Hindlimb muscle (tissue), 1 donor: Measurements from ENCODE around the gene PSMB10. TPM values are rescaled to one million over a fixed set of nuclear protein-coding genes. Genes with fewer than 3 reads are reported as not detected.
"Not testable (repeated sequence)": the region's sequence is repeated elsewhere in the genome, so short reads cannot be mapped to it uniquely, and the experiment has no call there.

Experiments
- DNase-seq: peaks from one replicate; pipeline ENCODE4 v3.0.0-alpha.2; 2013
- polyA plus RNA-seq: library from polyadenylated mRNA; unstranded; fragments of 120-200 nt; gene quantifications from one replicate; pipeline ENCODE4 v1.2.1, GENCODE V29; 2013; ENCODE audit not compliant: insufficient read length

PSMB10 gene
- polyA plus RNA-seq, 1 donor, result 33.5 TPM

DNA sequence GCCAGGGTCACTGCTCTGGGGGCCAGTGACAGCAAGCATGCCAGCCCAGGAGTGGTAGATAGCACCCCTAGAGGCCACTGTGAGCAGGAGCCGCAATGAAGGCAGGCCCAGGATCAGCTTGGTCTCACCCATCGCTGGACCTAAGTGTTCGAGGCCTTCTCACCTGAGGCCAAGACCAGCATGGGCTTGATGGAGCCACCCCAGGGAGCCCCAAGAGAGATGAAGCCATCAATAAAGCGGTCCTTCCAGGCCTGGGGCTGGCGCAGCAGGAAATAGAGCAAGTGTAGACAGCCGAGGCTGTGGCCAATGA is 5.5 kb upstream of the PSMB10 start:
- no peak for DNase-seq

DNA sequence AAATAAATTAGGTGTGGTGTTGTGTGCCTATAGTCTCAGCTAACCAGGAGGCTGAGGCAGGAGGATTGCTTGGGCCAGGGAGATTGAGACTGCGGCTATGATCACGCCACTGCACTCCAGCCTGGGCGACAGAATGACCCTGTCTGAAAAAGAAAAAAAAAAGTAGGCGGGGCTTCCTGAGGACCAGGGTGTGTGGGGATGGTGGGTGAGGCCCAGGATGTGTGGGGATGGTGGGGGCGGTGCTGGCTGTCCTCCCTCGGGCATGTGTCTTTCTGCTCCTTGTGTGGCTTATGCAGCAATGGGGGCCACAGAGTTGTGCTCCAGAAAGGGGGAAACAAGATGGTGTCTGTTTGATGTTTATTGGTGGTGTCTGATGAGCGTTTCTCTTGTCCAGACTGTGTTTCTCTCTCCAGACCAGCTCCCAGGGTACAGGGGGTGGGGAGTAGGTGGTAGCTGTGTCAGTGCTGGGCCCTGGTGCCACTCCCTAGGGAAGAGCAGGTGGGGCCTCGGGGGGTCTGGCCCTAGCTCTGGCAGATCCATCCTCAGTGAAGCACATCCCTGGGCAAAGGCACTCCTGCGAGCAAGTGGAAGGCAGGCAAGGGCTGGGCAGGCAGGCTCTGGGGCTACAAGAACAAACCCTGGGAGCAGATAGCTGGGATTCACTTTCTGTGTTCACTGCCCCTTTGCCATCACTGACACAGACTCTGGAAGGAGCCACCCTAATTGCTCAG is 5.0 kb upstream of the PSMB10 start:
- no peak for DNase-seq

DNA sequence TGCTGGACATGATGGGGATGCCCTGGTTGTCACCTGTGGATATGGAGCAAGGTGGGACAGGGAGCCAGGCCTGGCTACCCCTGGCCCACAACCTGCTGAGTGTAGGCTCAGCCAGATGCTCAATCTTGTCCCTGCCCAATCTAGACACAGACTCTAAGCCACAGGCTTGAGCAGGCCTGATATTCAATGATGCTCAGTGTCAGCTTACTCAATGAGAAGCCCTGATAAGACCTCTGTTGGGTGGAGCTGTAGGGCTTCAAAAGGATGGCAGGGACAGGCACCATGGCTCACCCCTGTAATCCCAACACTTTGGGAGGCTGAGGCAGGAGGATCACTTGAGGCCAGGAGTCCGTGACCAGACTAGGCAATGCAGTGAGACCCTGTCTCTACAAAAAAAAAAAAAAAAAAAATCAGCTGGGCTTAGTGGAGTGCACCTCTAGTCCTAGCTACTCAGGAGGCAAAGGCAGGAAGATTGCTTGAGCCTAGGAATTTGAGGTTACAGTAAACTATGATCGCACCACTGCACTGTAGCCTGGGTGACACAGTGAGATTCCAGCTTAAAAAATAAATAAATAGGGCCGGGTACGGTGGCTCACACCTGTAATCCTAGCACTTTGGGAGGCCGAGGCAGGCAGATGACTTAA is 3.9 kb upstream of the PSMB10 start:
- no peak for DNase-seq

DNA sequence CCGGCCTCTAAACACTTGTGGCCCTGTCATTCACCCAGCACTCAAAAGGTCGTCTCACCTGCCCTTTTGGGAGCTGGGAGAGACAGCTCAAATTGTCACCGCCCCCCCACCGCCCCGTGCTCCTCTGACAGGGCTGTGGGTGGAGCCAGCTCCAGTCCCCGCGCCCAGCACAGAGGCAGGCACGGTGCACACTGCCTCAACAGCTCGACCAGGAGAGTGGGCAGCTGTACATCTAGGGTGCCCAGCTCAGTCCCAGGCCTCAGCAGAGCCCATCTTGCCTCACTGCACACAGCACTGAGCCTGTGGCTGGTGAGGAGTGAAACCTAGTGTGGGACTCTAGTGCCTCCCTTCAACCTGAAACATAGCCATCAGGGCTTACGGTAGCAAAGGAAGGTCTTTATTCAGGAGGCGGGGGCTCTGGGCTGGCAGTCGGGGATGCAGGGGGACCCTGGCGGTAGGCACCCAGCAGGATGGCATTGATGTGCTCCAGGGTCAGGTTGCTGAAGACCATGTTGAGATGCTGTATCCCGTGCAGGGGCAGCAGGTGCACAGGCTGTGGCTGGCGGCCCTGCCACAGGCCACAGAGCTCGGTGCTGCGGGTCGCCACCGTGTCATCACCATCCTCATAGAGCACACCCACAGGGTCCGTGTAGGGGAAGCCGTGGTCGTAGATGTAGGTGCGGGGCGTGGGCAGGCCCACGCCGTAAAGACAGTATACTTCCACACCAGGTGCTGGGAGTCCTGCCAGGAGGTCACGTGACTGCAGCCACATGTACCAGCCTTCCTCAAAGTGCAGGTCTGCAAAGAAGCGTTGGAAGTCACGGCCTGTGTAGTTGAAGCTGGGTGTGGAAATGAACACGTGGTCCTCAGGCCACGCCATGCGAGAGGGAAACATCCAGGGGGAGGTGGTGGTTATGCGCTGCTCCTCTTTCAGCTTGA is 3.1 kb upstream of the PSMB10 start:
- DNase-seq, result no peak

DNA sequence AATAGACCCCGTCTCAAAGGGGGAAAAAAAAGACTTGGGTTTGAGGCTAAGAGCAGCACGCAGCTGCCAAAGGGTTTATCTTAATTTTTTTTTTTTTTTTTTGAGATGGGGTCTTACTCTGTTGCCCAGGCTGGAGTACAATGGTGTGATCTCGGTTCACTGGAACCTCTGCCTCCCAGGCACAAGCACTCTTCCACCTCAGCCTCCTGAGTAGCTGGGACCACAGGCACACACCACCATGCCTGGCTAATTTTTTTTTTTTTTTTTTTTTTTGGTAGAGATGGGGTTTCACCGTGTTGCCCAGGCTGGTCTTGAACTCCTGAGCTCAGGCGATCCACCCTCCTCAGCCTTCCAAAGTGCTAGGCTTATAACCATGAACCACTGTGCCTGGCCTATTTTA is 1.1 kb upstream of the PSMB10 start:
- DNase-seq, result not testable (repeated sequence)

DNA sequence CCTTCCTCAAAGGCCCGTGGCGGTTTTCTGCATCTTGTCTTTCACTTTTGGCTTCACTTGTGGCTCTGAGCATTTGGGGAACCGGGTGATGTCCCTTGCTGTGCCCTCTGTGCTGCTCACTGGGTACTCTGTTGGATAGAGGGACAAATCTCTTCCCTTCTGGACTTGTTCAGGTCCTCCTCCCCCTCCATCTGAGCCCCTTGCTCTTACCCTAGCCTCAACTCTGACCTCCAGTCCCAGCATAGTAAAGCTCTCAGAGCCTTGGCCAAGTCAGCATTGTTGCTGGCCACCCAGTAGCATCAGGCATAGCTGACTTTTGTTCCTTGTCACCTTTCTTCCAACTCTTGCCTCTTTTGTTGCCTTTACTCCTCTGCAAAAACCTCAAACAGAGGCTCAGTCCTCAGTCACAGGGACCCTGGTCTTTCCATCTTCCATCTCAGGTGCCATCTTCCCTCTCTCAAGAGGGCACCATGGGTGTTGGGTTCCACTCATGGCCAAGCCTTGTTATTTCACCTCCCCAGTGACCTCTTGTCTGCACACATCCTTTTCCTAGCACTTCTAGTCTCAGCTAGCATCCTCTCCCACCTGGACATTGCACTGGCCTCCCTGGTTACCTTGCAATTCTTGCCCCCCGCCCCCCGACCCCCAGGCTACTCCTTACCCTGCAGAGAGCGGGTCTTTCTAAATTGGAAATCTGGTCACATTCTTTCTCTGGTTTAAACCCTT is 393 bp upstream of the PSMB10 start:
- DNase-seq, result peak; percentile 59

DNA sequence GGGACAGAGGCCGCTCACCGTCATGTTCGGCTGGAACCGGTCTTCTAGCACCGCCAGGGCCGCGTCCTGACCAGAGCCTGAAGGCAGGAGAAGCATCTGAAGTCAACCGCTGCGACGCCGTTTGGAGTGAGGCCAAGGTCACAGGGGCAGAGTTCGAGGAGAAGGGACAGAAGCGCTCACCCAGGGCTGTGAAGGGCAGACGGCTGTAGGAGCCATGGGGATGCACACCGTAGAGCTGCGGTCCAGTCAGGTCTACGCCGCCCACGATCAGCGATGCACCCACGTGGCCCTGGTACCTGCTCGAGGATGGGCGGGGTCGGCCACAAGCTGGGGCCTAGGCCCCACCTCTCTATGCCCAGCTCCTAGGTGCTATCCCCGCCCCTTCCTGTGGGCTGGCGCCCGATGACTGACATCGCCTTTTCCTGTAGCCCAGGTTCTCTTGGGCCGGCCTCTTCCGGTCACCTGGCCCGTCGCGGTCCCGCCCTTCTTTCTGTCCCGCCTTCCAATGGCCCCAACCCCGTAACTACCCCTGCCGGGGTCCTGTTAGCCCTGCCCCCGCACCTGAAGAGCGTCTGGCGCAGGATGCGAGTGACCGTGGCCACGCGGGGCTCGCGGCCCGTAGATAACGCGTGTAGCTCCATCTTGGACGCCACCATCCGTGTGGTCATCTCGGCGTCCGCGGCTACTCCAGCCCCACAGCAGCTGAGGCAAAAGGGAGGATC is 1.1 kb downstream of the PSMB10 start:
- DNase-seq, result peak; percentile 94

DNA sequence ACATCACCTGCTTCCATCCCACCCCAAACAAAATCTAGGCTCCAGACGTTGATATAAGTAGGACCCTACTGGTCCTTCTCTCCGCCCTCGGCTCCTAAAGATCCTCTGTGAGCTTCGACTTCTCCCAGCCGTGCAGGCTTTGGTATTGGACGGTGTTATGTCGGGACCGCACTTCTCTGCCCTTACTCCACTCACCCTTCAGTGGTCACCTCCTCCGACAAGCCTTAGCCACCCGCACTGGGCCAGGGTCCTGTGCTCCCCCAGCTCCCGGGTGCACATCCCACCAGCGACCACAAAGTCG is 1.6 kb downstream of the PSMB10 start:
- DNase-seq, result no peak

DNA sequence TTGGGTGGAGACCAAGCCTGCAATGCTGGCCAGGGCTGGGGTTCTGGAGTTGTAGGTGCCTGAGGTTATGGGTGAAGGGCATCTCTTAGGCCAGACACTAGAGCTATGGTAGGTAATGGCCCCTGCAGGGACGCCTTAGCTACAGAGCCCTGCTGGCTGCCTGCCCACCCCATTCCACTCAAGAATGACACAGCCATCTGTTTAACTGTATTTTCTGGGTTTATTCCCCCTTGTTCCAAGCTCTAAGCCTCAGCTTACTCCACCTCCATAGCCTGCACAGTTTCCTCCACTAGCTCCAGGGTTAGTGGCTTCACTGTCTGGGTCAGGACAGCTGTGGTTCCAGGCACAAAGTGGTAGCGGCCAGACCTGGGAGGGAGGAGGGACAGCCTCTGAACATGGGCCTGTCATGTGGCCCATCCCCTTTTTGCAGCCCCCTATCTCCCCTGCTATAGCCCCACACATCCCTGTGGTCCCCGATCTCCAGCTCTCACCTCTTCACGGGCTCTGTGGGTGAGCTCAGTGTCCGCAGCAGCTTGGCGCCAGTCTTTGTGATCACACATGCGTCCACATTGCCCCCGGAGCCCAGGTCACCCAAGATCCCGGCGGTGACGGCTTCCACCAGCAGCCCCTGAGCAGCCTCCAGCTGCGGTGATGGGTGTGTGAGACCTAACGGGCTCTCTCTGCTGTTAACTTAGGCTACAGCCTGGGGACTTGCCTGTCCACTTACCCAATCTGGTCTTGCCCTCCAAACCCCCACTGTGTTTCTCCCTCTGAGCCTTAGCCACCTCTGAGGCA is 2.1 kb downstream of the PSMB10 start:
- no peak for DNase-seq

DNA sequence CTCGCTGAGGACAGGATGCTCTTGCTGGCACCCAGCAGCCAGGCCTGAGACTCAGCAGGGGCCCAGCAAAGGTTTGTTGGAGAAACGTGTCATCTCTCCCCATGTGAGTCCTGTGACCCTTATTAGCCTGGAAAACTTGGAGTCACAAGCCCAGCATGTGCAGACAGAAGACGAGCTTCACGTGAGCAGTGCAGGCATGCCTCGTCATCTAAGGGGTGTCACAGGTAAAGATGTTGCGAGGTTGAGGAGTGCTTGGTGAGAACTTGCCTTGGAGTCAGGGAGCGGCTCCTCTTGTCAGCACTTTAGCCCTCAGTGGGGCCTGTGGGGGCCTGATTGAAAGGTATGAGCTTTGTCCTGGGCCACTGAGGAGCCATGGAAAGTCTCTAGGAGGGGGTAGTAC is 2.8 kb downstream of the PSMB10 start:
- DNase-seq, result no peak

DNA sequence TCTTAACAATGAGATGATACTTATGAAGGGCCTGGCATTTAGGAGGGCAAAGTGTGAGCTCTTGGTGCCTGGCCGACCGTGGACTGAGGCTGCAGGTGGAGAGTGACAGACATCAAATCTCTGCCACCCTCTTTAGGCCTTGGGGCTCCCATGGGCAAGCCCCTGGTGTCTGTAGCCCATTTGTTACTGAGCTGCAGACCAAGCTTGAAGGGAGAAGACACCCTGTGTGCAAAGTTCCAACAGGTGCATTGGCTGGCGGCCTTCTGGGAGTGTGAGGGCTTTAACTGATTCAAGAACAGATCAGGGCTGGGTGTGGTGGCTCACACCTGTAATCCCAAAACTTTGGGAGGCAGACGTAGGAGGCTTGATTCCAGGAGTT is 4.2 kb downstream of the PSMB10 start:
- DNase-seq, result no peak

DNA sequence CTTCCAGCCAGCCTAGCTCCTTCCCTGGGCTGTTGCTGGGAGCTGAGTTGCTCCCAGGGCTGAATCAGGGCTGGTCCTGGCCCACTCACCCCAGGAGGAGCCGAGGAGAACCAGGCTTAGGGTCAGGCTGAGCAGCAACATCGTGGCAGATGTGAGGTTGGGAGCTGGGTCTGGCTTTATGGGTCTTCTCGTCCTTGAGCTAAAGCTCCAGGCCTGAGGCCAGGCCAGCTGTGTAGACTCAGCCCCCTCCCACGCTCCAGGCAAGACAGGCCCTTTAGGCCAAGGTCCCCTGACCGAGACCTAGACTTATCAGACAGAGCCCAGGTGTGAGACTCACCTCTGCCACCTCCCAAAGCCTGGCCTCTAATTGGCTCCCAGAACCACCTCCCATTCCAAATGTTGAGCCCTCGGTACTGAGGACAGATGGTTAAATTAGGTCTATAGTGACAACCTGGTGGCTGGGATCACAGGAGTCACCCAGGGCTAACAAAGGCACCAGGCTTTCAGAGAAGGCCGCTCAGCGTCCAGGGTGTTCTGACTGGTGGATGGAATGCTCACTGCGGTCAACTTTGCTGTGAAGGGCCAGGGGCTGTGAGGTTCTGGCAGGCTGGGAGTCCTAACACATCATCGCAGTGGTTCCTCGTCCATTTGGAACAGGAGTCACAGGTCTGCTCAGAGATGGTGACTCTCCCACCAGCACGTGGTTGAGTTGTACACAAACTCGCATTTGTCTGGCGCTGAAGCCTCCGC is 4.8 kb downstream of the PSMB10 start, which contains the start of gene CTRL:
Gene CTRL, minus strand, starts transcription at position 151 of the 750 bp plus-strand sequence. Its CDS starts 10 bp downstream, at position 141.
- no peak for DNase-seq

DNA sequence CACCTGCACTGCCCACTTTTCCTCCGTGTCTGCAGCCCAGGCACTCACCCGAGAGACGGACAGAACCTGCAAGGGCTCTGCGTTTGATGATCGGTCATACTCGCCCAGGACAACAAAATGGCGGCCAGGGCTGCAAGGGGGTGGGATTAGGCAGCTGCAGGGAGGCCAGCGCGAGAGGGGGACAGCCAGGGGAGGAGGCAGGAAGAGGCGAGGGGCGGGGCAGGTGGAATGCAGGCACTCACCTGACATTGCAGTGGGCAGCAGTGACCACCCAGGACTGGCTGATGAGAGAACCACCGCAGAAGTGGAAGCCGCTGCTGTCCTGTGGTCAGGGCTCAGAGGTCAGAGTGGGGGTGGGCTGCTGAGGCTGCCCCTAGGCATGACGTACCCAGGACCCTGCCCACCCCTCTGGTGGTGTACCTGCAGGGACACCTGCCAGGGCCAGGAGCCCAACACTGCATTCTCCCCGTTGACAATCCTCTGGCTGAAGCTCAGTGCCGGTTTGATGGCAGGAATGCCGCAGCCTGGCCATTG is 5.9 kb downstream of the PSMB10 start:
- DNase-seq, result no peak

DNA sequence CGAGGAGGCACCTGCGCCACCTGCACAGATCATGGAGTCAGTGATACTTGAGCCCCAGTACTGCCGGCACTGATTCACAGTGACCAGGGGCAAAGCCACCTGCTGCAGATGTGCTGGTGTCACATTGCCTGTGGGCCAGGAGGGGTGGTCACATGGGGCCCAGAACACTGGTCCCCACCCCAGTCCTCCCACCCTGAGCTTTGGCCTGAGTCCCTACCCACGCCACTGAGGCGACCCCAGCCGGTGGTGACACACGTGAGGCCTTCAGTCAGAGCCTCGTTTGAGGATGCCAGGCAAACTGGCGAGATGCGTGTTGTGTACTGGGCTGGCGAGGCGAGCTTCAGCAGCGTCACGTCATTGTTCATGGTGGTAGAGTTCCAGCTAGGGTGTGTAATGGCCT is 6.5 kb downstream of the PSMB10 start:
- no peak for DNase-seq

DNA sequence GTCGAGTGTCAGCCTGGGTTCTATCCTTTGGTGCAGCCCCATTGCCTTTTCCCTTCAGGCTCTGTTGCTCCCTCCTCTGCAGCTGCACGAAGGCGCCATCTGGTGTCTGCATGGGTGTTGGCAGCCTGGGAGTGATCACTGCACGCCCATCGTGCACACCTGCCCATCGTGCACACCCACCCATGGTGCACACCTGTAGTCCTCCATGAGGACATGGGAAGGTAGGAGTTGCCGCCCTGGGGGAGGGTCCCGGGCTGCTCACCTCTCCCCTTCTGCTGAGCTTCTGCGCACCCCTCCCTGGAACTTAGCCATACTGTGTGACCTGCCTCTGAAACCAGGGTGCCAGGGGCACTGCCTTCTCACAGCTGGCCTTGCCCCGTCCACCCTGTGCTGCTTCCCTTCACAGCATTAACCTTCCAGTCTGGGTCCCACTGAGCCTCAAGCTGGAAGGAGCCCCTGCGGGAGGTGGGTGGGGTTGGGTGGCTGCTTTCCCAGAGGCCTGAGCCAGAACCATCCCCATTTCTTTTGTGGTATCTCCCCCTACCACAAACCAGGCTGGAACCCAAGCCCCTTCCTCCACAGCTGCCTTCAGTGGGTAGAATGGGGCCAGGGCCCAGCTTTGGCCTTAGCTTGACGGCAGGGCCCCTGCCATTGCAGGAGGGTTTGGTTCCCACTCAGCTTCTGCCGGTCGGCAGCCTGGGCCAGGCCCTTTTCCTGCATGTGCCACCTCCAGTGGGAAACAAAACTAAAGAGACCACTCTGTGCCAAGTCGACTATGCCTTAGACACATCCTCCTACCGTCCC is 7.9 kb downstream of the PSMB10 start:
- DNase-seq, result peak; percentile 70

DNA sequence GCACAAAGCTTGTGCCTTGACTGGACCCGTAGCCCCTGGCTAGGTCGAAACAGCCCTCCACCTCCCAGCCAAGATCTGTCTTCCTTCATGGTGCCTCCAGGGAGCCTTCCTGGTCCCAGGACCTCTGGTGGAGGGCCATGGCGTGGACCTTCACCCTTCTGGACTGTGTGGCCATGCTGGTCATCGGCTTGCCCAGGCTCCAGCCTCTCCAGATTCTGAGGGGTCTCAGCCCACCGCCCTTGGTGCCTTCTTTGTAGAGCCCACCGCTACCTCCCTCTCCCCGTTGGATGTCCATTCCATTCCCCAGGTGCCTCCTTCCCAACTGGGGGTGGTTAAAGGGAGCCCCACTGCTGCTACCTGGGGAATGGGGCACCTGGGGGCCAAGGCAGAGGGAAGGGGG is 8.5 kb downstream of the PSMB10 start:
- no peak for DNase-seq

DNA sequence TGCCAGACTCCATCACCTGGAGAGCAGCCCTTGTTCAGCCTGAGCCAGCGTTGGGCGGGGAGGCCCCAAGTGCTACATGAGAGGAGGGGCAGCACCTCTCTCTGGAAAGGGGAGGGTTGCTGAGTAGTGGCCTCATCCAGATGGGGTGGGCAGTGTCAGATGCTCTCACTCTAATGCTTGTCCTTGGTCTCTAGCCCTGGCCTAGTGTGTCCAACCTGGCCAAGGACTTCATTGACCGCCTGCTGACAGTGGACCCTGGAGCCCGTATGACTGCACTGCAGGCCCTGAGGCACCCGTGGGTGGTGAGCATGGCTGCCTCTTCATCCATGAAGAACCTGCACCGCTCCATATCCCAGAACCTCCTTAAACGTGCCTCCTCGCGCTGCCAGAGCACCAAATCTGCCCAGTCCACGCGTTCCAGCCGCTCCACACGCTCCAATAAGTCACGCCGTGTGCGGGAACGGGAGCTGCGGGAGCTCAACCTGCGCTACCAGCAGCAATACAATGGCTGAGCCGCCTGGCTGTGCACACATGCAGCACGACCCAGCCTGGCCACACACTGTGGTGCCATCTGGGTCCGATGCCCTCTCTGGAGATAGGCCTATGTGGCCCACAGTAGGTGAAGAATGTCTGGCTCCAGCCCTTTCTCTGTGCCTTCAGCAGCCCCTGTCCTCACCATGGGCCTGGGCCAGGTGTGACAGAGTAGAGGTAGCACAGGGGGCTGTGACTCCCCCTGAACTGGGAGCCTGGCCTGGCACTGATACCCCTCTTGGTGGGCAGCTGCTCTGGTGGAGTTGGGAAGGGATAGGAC is 9.3 kb downstream of the PSMB10 start:
- no peak for DNase-seq

DNA sequence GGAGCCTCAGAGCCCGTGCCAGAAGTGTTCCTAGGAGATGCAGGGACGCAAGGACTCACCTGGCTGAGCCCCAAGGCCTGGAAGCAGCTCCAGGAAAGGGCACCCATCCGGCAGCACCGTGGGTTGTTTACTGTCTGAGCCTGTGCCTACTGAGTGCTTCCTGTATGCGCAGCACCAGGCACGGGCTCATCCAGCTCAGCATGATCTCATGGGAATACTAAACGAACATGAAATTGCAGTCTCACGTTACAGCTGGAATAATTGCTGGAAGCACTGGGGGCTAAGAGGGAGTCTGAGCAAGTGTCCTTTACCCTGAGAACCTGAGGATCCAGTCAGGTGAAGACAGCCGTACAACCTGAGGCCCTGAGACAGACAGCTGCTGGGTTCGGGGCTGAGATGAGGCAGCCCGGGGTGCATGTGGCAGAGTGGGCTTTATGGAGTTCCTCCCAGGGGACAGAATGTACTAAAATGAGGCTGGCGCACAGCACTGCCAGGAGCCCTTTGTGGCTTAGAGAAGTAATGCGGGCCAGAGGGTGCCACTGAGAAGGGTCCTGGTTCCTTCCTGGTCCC is 10.4 kb downstream of the PSMB10 start:
- no peak for DNase-seq
